IPS DF 6.9 (cell line): ENCODE data around the gene CEP170B.

Source experiments
- DNase-seq: peaks from one replicate; pipeline ENCODE4 v3.0.0-alpha.2; 2013; ENCODE audit warnings: low read depth, low spot score
- H3K27ac ChIP-seq: one replicate; pipeline ENCODE4 v1.5.1; 2013; ENCODE audit warnings: low read length, control low read depth
- H3K27me3 ChIP-seq: 2 replicates; pipeline ENCODE4 v1.6.1; 2013; ENCODE audit warnings: mild to moderate bottlenecking, low read length; ENCODE audit not compliant: control insufficient read depth, insufficient read depth
- H3K36me3 ChIP-seq: 2 replicates; pipeline ENCODE4 v1.6.1; 2013; ENCODE audit warnings: low read length; ENCODE audit not compliant: control insufficient read depth, insufficient read depth
- H3K4me1 ChIP-seq: 2 replicates; pipeline ENCODE4 v1.6.1; 2013; ENCODE audit warnings: low read length; ENCODE audit not compliant: control insufficient read depth, insufficient read depth
- H3K4me3 ChIP-seq: 2 replicates; pipeline ENCODE4 v1.5.1; 2013; ENCODE audit warnings: mild to moderate bottlenecking, low read length
- H3K9me3 ChIP-seq: 2 replicates; pipeline ENCODE4 v1.6.1; 2013; ENCODE audit warnings: low read length, inconsistent platforms; ENCODE audit not compliant: control insufficient read depth, insufficient read depth
- WGBS: extraction: QIAGEN DNeasy Blood & Tissue Kit; methylation state at CpG from one replicate; pipeline ENCODE4 v1.1.7; 2013; ENCODE audit warnings: mixed read lengths, missing lambda C conversion rate; ENCODE audit not compliant: insufficient read length, insufficient coverage; 5-methylcytosine and 5-hydroxymethylcytosine counted together

CEP170B gene

GRCh38 chr14:104865081-104865630 is at the start of gene CEP170B:
CEP170B (plus strand) TSS chr14:104865268; CDS start chr14:104868451, 3,183 bp downstream.
- no peaks in the 10 kb centered on the region for H3K27me3 ChIP-seq
- no peak for DNase-seq
- H3K9me3 ChIP-seq = no peaks in the 10 kb centered on the region
- H3K4me1 ChIP-seq = peaks cover 8% of the 10 kb centered on the region; the same call in 1 of the 2 replicates
- H3K36me3 ChIP-seq = no peaks in the 10 kb centered on the region; the same call in 1 of the 2 replicates
- WGBS = no CpG with 5 or more reads among the region's 88 CpGs
- no peak within 1 kb of the TSS for H3K27ac ChIP-seq
- H3K4me3 ChIP-seq = peak within 1 kb of the TSS; percentile 80

DNA sequence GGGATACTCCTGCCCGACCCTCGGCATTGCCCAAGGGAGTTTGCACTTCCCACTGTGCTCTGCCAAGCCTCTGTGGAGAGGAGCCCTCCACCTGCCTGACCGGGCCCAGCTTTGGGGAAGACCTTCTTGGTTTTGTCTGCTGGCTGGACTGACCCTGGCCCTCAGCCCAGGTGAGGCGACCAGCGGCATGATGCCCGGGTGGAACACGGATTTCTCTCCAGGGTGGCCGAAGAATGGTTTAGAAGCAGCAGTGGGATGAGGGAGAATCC is 48.5 kb upstream of the CEP170B start:
- H3K4me1 ChIP-seq = no peaks in the 10 kb centered on the region
- H3K36me3 ChIP-seq = no peaks in the 10 kb centered on the region
- H3K27me3 ChIP-seq = no peaks in the 10 kb centered on the region
- no CpG with 5 or more reads among the region's 8 CpGs for WGBS
- DNase-seq = no peak
- H3K9me3 ChIP-seq = no peaks in the 10 kb centered on the region
- H3K4me3 ChIP-seq = peak overlapping the region; percentile 60; the same call in 1 of the 2 replicates
- H3K27ac ChIP-seq = no peak overlapping the region

- no CpG with 5 or more reads among the region's 8 CpGs for WGBS
- no peaks in the 10 kb centered on the region for H3K36me3 ChIP-seq
- H3K27me3 ChIP-seq = no peaks in the 10 kb centered on the region
- no peak for DNase-seq
- H3K27ac ChIP-seq = no peak overlapping the region
- no peaks in the 10 kb centered on the region for H3K9me3 ChIP-seq
- H3K4me1 ChIP-seq = no peaks in the 10 kb centered on the region
- H3K4me3 ChIP-seq = no peak overlapping the region
Measured at GRCh38 chr14:104817930-104818713, 46.9 kb upstream of the CEP170B start.

GRCh38 chr14:104818714-104819161 is 46.3 kb upstream of the CEP170B start:
- no peaks in the 10 kb centered on the region for H3K4me1 ChIP-seq
- no peaks in the 10 kb centered on the region for H3K9me3 ChIP-seq
- no peak overlapping the region for H3K4me3 ChIP-seq
- WGBS = no CpG with 5 or more reads among the region's 9 CpGs
- DNase-seq = no peak
- H3K27ac ChIP-seq = no peak overlapping the region
- H3K27me3 ChIP-seq = no peaks in the 10 kb centered on the region
- H3K36me3 ChIP-seq = no peaks in the 10 kb centered on the region

- Histone ChIP-seq H3K27me3 (no peaks in the 10 kb centered on the region), H3K27ac (no peak overlapping the region), H3K4me3 (no peak overlapping the region), H3K36me3 (no peaks in the 10 kb centered on the region), H3K4me1 (no peaks in the 10 kb centered on the region), H3K9me3 (no peaks in the 10 kb centered on the region)
- DNase-seq = no peak
- no CpG with 5 or more reads among the region's 12 CpGs for WGBS
Measured at GRCh38 chr14:104819361-104819781, 45.7 kb upstream of the CEP170B start.

- H3K27me3 ChIP-seq = no peaks in the 10 kb centered on the region; the same call in 1 of the 2 replicates
- no peak overlapping the region for H3K4me3 ChIP-seq
- no peaks in the 10 kb centered on the region for H3K4me1 ChIP-seq
- H3K27ac ChIP-seq = no peak overlapping the region
- no peak for DNase-seq
- WGBS = no CpG with 5 or more reads among the region's 22 CpGs
- no peaks in the 10 kb centered on the region for H3K9me3 ChIP-seq
- H3K36me3 ChIP-seq = no peaks in the 10 kb centered on the region
Measured at GRCh38 chr14:104820669-104821228, 44.3 kb upstream of the CEP170B start.

- Histone ChIP-seq H3K9me3 (no peaks in the 10 kb centered on the region), H3K4me3 (no peak overlapping the region), H3K27me3 (no peaks in the 10 kb centered on the region; the same call in 1 of the 2 replicates), H3K4me1 (no peaks in the 10 kb centered on the region), H3K36me3 (no peaks in the 10 kb centered on the region), H3K27ac (no peak overlapping the region)
- no CpG with 5 or more reads among the region's 23 CpGs for WGBS
- no peak for DNase-seq
Measured at GRCh38 chr14:104821229-104821945, 43.7 kb upstream of the CEP170B start.

DNA sequence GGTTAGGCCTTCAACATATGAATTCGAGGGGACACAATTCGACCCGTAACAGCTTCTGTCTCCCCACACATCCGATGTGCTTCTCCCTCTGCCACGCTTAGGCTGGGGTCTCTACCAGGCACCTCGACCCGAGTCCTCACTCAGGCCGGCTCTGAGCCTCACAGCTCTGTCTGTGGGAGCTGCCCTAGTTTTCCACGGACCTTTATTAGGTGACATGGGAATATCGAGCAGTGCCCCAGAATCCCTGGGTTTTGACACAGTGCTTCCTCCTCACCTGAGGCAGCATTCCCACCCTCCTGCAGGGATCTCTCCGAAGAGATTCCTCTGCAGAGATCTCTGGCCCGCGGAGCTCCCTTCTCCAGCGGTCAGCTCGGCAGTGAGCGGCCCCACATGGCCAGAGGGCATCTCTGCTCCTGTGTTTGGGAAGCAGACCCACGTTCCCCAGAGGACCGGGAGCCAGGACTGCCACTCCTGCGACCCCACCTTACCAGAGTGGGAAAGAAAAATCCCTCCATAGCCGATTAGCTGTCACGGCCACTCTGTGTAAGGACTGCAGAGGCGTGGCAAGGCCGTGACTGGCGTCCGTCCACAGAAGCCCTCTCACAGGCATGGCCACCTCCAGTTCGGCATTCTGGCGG is 43.0 kb upstream of the CEP170B start:
- no peaks in the 10 kb centered on the region for H3K36me3 ChIP-seq
- H3K4me1 ChIP-seq = no peaks in the 10 kb centered on the region
- H3K27ac ChIP-seq = no peak overlapping the region
- WGBS = no CpG with 5 or more reads among the region's 27 CpGs
- H3K27me3 ChIP-seq = no peaks in the 10 kb centered on the region; the same call in 1 of the 2 replicates
- DNase-seq = no peak
- no peak overlapping the region for H3K4me3 ChIP-seq
- H3K9me3 ChIP-seq = no peaks in the 10 kb centered on the region

GRCh38 chr14:104822821-104823615 is 42.0 kb upstream of the CEP170B start:
- H3K36me3 ChIP-seq = no peaks in the 10 kb centered on the region
- WGBS = no CpG with 5 or more reads among the region's 22 CpGs
- no peaks in the 10 kb centered on the region for H3K9me3 ChIP-seq
- no peak overlapping the region for H3K27ac ChIP-seq
- no peaks in the 10 kb centered on the region; the same call in 1 of the 2 replicates for H3K27me3 ChIP-seq
- DNase-seq = no peak
- H3K4me3 ChIP-seq = no peak overlapping the region
- H3K4me1 ChIP-seq = peaks cover 1% of the 10 kb centered on the region; the same call in 1 of the 2 replicates
